Panc1 (cell line): ENCODE data around the gene GRIA3. TPM values are rescaled to one million over a fixed set of nuclear protein-coding genes. Genes with fewer than 3 reads are reported as not detected.

Experiments used
- ATAC-seq: fragments of 200-7000 bp; cut with Tn5 transposase; 2 replicates; pipeline ENCODE4 v1.9.1; 2020; ENCODE audit warnings: mild to moderate bottlenecking, moderate library complexity
- BruUV-seq: library from RNA; stranded (reverse); fragments of 400-500 nt; replicated peaks from 2 replicates; lab custom pipeline; 2021; lab: Mats Ljungman, UMichigan
- CTCF ChIA-PET: fragments of 300-600 bp; sonication (Branson Sonifier 250); formaldehyde crosslinking; loops from one replicate; lab custom pipeline; 2022; ENCODE audit warnings: antibody characterized with exemption; lab: Charles Lee
- POLR2A ChIA-PET: fragments of 300-600 bp; sonication (Branson Sonifier 250); formaldehyde crosslinking; loops from one replicate; lab custom pipeline; 2022; ENCODE audit warnings: antibody characterized with exemption; lab: Charles Lee
- DNase-seq: peaks from one replicate; pipeline ENCODE4 v3.0.0-alpha.2; 2010; ENCODE audit warnings: low read depth, low spot score
- H3K27ac ChIP-seq: 2 replicates; pipeline ENCODE4 v1.5.1; 2011; ENCODE audit warnings: mild to moderate bottlenecking, low read length, inconsistent platforms
- H3K27me3 ChIP-seq: fragments of 200-500 bp; sonication (Bioruptor generic); 2 replicates; pipeline ENCODE4 v1.6.0; 2014; ENCODE audit warnings: low read length, inconsistent platforms; ENCODE audit not compliant: control insufficient read depth, insufficient read depth
- H3K36me3 ChIP-seq: fragments of 200-500 bp; sonication (Bioruptor generic); 2 replicates; pipeline ENCODE4 v1.5.1; 2014; ENCODE audit warnings: inconsistent platforms, mild to moderate bottlenecking, low read length, moderate library complexity; ENCODE audit not compliant: control insufficient read depth, insufficient read depth
- H3K4me1 ChIP-seq: 2 replicates; pipeline ENCODE4 v1.5.1; 2011; ENCODE audit warnings: inconsistent platforms, mild to moderate bottlenecking, low read length, moderate library complexity; ENCODE audit not compliant: control insufficient read depth, insufficient read depth
- H3K4me3 ChIP-seq, 2 experiments: 2 replicates each; pipeline ENCODE4 v1.5.1; 2011 to 2012; ENCODE audit warnings: low read depth in 2 of 2, low read length in 2 of 2, mild to moderate bottlenecking in 2 of 2, inconsistent platforms in 1 of 2, moderate library complexity in 1 of 2
- H3K9me3 ChIP-seq: fragments of 200-500 bp; sonication (Bioruptor generic); 2 replicates; pipeline ENCODE4 v1.5.1; 2014; ENCODE audit warnings: low read depth, mild to moderate bottlenecking, inconsistent platforms, low read length, moderate library complexity; ENCODE audit not compliant: control insufficient read depth, insufficient read depth
- POLR2AphosphoS5 ChIP-seq: IDR thresholded peaks from 2 replicates; pipeline ENCODE4 v1.6.1; 2012; ENCODE audit warnings: mild to moderate bottlenecking, low read depth, low read length, moderate library complexity
- SIN3A ChIP-seq: IDR thresholded peaks from 2 replicates; pipeline ENCODE4 v1.6.1; 2012; ENCODE audit warnings: low read depth, mild to moderate bottlenecking, low read length, moderate library complexity, borderline replicate concordance; ENCODE audit not compliant: insufficient read depth
- TCF7L2 ChIP-seq: IDR thresholded peaks from 2 replicates; pipeline ENCODE4 v1.6.1; 2011; ENCODE audit warnings: mild to moderate bottlenecking, low read depth, low read length, inconsistent platforms
- in situ Hi-C: cut with HindIII; loops from 2 replicates; pipeline ENCODE4 v1.10.0; 2016; ENCODE audit warnings: low sequenced_read_pairs, low pct_unique_long_range_greater_than_20kb
- intact Hi-C: fragments of 100-400 bp; cut with micrococcal nuclease; formaldehyde crosslinking; loops from one replicate; pipeline ENCODE4 v1.10.0; 2022; ENCODE audit not compliant: unreplicated experiment
- total RNA-seq: library from RNA; stranded (reverse); gene quantifications from one replicate; pipeline ENCODE4 v1.2.1, GENCODE V29; 2021; ENCODE audit not compliant: unreplicated experiment
- TF ChIP-seq, protein P1 (sequence below): fragments of 450-650 bp; IDR thresholded peaks from 2 replicates; pipeline ENCODE4 v1.5.1; 2017; ENCODE audit warnings: mild to moderate bottlenecking
- TF ChIP-seq, protein P2 (sequence below), 2 experiments: IDR thresholded peaks; 2 replicates each; pipeline ENCODE4 v1.6.1; 2011 to 2012; ENCODE audit warnings: low read depth in 2 of 2, control low read depth in 1 of 2, low read length in 1 of 2, mild to moderate bottlenecking in 1 of 2, moderate library complexity in 1 of 2; ENCODE audit not compliant: insufficient read depth in 1 of 2

Gene GRIA3
- total RNA-seq, 1 experiment from 2014 or later, result not detected

DNA sequence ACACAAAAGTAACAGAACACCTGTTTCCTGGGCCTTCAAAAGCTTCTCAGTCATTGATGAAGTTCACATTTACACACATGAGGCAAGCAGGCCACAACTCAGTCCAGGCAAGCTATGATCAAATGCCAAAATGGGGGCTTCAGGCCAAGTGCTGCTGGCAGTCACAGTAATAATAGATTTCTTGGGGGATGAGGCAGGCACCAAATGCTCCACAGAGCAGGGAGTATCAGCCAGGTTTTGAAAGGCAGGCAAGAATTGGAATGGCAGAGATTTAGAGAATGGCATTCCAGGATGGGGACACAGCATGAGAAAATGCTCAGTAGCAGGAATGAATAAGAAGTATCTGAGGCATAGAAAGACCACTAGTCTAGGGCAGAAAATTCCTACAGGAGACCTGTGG lies 52.8 kb downstream of the GRIA3 start:
- ATAC-seq (no peak), DNase-seq (no peak)
- Histone ChIP-seq H3K27me3 (no peaks in the 10 kb centered on the region), H3K27ac (no peak overlapping the region), H3K36me3 (no peaks in the 10 kb centered on the region), H3K4me1 (no peaks in the 10 kb centered on the region), H3K4me3 (no peak overlapping the region), H3K9me3 (no peaks in the 10 kb centered on the region)
- intact Hi-C loops (no loop called here), in situ Hi-C loops (no loop called here)
- CTCF ChIA-PET, result no interaction called here
- TF ChIP-seq, protein P1, sequence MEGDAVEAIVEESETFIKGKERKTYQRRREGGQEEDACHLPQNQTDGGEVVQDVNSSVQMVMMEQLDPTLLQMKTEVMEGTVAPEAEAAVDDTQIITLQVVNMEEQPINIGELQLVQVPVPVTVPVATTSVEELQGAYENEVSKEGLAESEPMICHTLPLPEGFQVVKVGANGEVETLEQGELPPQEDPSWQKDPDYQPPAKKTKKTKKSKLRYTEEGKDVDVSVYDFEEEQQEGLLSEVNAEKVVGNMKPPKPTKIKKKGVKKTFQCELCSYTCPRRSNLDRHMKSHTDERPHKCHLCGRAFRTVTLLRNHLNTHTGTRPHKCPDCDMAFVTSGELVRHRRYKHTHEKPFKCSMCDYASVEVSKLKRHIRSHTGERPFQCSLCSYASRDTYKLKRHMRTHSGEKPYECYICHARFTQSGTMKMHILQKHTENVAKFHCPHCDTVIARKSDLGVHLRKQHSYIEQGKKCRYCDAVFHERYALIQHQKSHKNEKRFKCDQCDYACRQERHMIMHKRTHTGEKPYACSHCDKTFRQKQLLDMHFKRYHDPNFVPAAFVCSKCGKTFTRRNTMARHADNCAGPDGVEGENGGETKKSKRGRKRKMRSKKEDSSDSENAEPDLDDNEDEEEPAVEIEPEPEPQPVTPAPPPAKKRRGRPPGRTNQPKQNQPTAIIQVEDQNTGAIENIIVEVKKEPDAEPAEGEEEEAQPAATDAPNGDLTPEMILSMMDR, result no peak
- TF ChIP-seq SIN3A (no peak), TCF7L2 (no peak), POLR2AphosphoS5 (no peak)
- TF ChIP-seq, protein P2, sequence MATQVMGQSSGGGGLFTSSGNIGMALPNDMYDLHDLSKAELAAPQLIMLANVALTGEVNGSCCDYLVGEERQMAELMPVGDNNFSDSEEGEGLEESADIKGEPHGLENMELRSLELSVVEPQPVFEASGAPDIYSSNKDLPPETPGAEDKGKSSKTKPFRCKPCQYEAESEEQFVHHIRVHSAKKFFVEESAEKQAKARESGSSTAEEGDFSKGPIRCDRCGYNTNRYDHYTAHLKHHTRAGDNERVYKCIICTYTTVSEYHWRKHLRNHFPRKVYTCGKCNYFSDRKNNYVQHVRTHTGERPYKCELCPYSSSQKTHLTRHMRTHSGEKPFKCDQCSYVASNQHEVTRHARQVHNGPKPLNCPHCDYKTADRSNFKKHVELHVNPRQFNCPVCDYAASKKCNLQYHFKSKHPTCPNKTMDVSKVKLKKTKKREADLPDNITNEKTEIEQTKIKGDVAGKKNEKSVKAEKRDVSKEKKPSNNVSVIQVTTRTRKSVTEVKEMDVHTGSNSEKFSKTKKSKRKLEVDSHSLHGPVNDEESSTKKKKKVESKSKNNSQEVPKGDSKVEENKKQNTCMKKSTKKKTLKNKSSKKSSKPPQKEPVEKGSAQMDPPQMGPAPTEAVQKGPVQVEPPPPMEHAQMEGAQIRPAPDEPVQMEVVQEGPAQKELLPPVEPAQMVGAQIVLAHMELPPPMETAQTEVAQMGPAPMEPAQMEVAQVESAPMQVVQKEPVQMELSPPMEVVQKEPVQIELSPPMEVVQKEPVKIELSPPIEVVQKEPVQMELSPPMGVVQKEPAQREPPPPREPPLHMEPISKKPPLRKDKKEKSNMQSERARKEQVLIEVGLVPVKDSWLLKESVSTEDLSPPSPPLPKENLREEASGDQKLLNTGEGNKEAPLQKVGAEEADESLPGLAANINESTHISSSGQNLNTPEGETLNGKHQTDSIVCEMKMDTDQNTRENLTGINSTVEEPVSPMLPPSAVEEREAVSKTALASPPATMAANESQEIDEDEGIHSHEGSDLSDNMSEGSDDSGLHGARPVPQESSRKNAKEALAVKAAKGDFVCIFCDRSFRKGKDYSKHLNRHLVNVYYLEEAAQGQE (IDR thresholded peaks at IDR 0.05; ENCODE audit: insufficient read depth in 1 of 2, low read depth in 2 of 2, low read length in 1 of 2), result no peak
- POLR2A ChIA-PET, result no interaction called here
- BruUV-seq, result no TSS peak

DNA sequence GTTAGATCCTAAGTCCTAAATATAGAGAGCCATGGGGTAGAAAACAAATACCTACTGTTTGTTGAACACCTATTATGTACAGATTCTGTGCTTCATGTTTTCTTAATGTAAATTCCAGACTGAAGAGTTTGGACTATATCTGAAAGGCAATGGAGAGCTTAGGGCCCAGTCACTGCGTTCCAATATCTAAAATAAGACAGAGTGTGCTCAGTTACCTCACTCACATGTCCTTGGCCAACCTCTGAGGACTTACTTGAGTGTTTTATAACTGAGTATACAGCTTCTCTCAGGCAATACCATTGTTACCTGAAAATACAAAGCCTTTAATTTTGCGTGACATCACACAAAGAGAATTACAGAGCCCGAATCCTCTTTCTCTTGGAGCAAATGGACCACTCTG lies 53.2 kb downstream of the GRIA3 start:
- no peaks in the 10 kb centered on the region for H3K36me3 ChIP-seq
- TF ChIP-seq, protein P1, result no peak
- CTCF ChIA-PET, result interaction anchor here (0.5 kb wide), 1 partner anchor 28 kb away, joined by 8 read pairs; no protein-coding TSS in a partner anchor
- no peak overlapping the region for H3K4me3 ChIP-seq
- no peak for ATAC-seq
- in situ Hi-C loops, result no loop called here
- DNase-seq, result no peak
- H3K27ac ChIP-seq, result no peak overlapping the region
- no peaks in the 10 kb centered on the region for H3K4me1 ChIP-seq
- no peaks in the 10 kb centered on the region for H3K27me3 ChIP-seq
- no TSS peak for BruUV-seq
- POLR2A ChIA-PET, result no interaction called here
- intact Hi-C loops, result no loop called here
- no peaks in the 10 kb centered on the region for H3K9me3 ChIP-seq

DNA sequence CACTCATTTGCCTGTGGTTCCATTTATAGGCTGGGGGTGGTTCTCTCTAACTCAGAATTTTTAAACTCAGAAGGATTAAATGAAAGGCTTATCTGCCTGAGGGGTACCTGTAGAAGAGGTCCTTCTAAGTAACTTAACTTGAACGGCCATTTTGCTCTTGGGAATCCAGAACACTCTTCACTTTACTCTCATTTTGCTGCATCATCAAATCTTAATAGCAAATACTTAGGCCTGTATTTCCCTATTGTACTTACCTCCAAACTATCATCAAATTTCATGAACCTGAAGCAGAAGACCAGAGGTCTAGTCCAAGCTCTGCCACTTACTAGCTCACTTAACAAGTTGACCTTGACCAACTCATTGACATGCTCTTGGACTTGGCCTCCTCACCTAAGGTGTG lies 70.4 kb downstream of the GRIA3 start:
- POLR2A ChIA-PET, result no interaction called here
- in situ Hi-C loops, result no loop called here
- BruUV-seq, result no TSS peak

More for the DNA sequence above, 70.4 kb downstream of the GRIA3 start:
- no peaks in the 10 kb centered on the region for H3K9me3 ChIP-seq
- intact Hi-C loops, result no loop called here
- ATAC-seq, result no peak
- no peak overlapping the region for H3K27ac ChIP-seq
- no peaks in the 10 kb centered on the region for H3K36me3 ChIP-seq
- H3K4me1 ChIP-seq, result no peaks in the 10 kb centered on the region
- H3K27me3 ChIP-seq, result no peaks in the 10 kb centered on the region
- CTCF ChIA-PET, result no interaction called here
- TF ChIP-seq SIN3A (no peak), POLR2AphosphoS5 (no peak), TCF7L2 (no peak)
- TF ChIP-seq, protein P1, result no peak
- TF ChIP-seq, protein P2 (IDR thresholded peaks at IDR 0.05; ENCODE audit: insufficient read depth in 1 of 2, low read depth in 2 of 2, low read length in 1 of 2), result no peak
- no peak for DNase-seq
- H3K4me3 ChIP-seq, result no peak overlapping the region
